ENCODE data around the gene METRN. TPM values are rescaled to one million over a fixed set of nuclear protein-coding genes. Genes with fewer than 3 reads are reported as not detected.
"Not testable (repeated sequence)": the region's sequence is repeated elsewhere in the genome, so short reads cannot be mapped to it uniquely, and the experiment has no call there.

METRN gene
- total RNA-seq, 1 donor from 2014 or later = 18.3 TPM

DNA sequence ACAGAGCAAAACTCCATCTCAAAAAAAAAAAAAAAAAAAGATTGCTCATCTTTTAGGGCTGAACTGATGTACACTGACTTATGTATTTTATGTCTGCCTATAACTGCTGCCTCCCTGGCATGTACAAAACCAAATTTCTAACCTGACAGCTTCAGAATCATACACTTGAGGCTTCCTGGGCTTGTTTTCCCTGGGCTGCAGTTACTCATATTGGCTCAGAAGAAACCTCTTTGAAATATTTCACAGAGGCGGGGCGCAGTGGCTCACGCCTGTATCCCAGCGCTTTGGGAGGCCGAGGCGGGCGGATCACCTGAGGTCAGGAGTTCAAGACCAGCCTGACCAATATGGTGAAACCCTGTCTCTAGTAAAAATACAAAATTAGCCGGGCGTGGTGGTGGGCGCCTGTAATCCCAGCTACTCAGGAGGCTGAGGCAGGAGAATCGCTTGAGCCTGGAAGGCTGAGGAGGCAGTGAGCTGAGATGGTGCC, 39.2 kb downstream of the METRN start:
- not testable (repeated sequence) for H3K36me3 ChIP-seq (ENCODE audit: control insufficient read depth in 3 of 3, insufficient read depth in 3 of 3, low read length in 3 of 3); H3K9me3 ChIP-seq (ENCODE audit: control insufficient read depth in 3 of 3, low read length in 3 of 3); H3K4me3 ChIP-seq (ENCODE audit: low read length in 3 of 3); H3K4me1 ChIP-seq (ENCODE audit: control insufficient read depth in 3 of 3, insufficient read depth in 3 of 3, low read length in 3 of 3); H3K27ac ChIP-seq (ENCODE audit: low read depth, low read length); H3K9ac ChIP-seq (ENCODE audit: low read depth in 1 of 3, low read length in 3 of 3)
- peaks cover 20 to 33% (median 29%) of the 10 kb centered on the region in 3 donors for H3K27me3 ChIP-seq (ENCODE audit: control insufficient read depth in 3 of 3, insufficient read depth in 3 of 3, low read length in 3 of 3)

DNA sequence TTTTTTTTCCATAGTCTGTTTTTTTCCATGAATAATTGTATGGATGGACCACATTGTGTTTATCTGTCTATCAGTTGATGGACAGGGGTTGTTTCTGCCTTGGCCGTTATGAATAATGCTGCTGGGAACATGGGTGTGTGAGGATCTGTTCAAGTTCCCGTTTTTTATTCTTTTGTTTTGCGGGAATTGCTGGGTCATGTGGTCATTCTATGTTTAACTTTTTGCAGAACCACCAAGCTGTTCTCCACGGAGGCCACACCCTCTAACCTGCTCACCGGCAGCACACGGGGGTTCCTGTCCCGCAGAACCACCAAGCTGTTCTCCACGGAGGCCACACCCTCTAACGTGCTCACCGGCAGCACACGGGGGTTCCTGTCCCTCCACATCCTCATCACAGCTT, 39.7 kb downstream of the METRN start:
- no peak overlapping the region for H3K9ac ChIP-seq (ENCODE audit: low read depth in 1 of 3, low read length in 3 of 3)
- H3K4me3 ChIP-seq (ENCODE audit: low read length in 3 of 3) = no peak overlapping the region
- peaks cover 0 to 4% (median 0%) of the 10 kb centered on the region in 3 donors for H3K4me1 ChIP-seq (ENCODE audit: control insufficient read depth in 3 of 3, insufficient read depth in 3 of 3, low read length in 3 of 3)
- H3K36me3 ChIP-seq (ENCODE audit: control insufficient read depth in 3 of 3, insufficient read depth in 3 of 3, low read length in 3 of 3) = no peaks in the 10 kb centered on the region
- H3K27ac ChIP-seq (ENCODE audit: low read depth, low read length) = no peak overlapping the region
- no peaks in the 10 kb centered on the region for H3K9me3 ChIP-seq (ENCODE audit: control insufficient read depth in 3 of 3, low read length in 3 of 3)
- peaks cover 20 to 33% (median 29%) of the 10 kb centered on the region in 3 donors for H3K27me3 ChIP-seq (ENCODE audit: control insufficient read depth in 3 of 3, insufficient read depth in 3 of 3, low read length in 3 of 3)

DNA sequence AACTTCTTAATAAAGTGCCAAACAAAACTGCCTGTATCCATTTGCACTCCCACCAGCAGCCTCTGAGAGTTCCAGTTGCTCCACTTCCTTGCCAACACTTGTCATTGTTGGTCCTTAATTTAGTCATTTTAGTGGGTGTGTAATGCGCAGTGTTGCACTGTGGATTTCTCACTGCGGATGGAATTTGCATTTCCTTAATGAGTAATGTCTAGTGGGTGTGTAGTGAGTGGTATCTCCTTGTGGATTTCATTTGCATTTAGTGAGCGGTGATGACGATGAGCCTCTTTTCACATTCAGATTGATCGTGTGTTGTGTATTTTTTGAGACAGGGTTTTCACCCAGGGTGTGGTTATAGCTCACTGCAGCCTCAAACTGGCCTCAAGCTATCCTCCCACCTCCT, 41.5 kb downstream of the METRN start:
- Histone ChIP-seq H3K27ac (ENCODE audit: low read depth, low read length) (no peak overlapping the region), H3K4me3 (ENCODE audit: low read length in 3 of 3) (no peak overlapping the region), H3K36me3 (ENCODE audit: control insufficient read depth in 3 of 3, insufficient read depth in 3 of 3, low read length in 3 of 3) (no peaks in the 10 kb centered on the region), H3K4me1 (ENCODE audit: control insufficient read depth in 3 of 3, insufficient read depth in 3 of 3, low read length in 3 of 3) (peaks cover 0 to 4% (median 0%) of the 10 kb centered on the region in 3 donors), H3K9ac (ENCODE audit: low read depth in 1 of 3, low read length in 3 of 3) (no peak overlapping the region), H3K27me3 (ENCODE audit: control insufficient read depth in 3 of 3, insufficient read depth in 3 of 3, low read length in 3 of 3) (peaks cover 23 to 29% (median 25%) of the 10 kb centered on the region in 3 donors), H3K9me3 (ENCODE audit: control insufficient read depth in 3 of 3, low read length in 3 of 3) (no peaks in the 10 kb centered on the region)

DNA sequence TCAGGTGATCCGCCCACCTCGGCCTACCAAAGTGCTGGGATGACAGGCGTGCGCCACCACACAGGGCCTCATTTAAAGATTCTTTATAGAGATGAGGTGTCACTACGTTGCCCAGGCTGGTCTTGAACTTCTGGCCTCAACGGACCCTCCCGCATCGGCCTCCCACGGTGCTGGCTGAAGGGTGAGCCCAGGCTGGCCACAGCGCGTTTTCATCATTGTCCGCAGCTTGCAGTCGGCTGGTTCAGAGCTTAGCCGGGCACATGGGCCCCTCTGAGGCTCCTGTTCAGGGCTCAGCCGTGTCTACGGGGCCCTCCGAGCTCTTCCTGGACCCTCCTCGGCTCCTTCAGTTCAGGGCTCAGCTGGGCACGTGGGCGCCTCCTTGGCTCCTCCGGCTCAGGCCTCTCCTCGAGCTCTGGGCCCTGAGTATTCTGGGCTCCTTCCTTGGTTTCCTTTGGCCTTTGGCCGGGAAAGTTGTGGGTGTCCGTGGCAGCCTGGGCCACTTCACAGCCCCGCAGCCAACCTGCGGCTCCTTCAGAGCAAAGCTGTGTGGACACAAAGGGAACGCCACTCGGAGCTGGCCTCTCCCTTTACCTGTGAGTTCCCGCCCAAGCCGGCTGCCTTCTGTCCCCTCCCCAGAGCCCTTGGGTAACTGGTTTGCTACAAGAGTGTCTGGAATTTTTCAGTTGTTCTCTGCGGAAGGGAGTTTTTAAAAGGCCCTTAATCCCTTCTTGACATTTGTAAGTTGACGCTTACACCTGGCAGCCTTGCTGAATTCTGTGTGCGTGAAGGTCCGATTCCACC, 44.4 kb downstream of the METRN start:
- Histone ChIP-seq H3K4me3 (ENCODE audit: low read length in 3 of 3) (no peak overlapping the region), H3K9ac (ENCODE audit: low read depth in 1 of 3, low read length in 3 of 3) (no peak overlapping the region), H3K27ac (ENCODE audit: low read depth, low read length) (no peak overlapping the region)

DNA sequence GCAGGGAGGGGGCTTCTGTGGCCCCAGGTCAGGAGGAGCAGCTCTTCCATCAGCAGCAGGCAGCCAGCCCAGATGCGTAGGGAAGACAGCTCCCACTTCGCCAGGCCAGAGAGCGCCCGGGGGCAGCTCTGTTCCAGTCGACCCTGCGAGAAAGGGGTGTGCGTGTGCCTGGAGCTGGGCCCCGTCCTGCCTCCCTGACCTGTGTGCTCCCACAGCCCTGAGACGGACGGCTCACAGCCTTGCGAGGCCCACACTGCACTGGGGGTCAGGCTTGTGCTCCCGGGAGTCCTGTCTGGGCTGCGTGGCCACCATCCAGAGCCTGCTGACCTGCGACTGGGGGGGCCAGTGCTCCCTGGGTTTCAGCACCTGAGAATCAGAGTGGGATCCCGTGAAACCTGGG, 45.1 kb downstream of the METRN start:
- H3K4me1 ChIP-seq (ENCODE audit: control insufficient read depth in 3 of 3, insufficient read depth in 3 of 3, low read length in 3 of 3) = no peaks in the 10 kb centered on the region
- H3K27ac ChIP-seq (ENCODE audit: low read depth, low read length) = no peak overlapping the region
- H3K27me3 ChIP-seq (ENCODE audit: control insufficient read depth in 3 of 3, insufficient read depth in 3 of 3, low read length in 3 of 3) = peaks cover 4 to 30% (median 22%) of the 10 kb centered on the region in 3 donors
- H3K9ac ChIP-seq (ENCODE audit: low read depth in 1 of 3, low read length in 3 of 3) = no peak overlapping the region
- H3K9me3 ChIP-seq (ENCODE audit: control insufficient read depth in 3 of 3, low read length in 3 of 3) = no peaks in the 10 kb centered on the region
- H3K4me3 ChIP-seq (ENCODE audit: low read length in 3 of 3) = no peak overlapping the region
- H3K36me3 ChIP-seq (ENCODE audit: control insufficient read depth in 3 of 3, insufficient read depth in 3 of 3, low read length in 3 of 3) = no peaks in the 10 kb centered on the region

More for the DNA sequence above, 44.4 kb downstream of the METRN start:
- Histone ChIP-seq H3K36me3 (ENCODE audit: control insufficient read depth in 3 of 3, insufficient read depth in 3 of 3, low read length in 3 of 3) (no peaks in the 10 kb centered on the region), H3K27me3 (ENCODE audit: control insufficient read depth in 3 of 3, insufficient read depth in 3 of 3, low read length in 3 of 3) (peaks cover 4 to 29% (median 22%) of the 10 kb centered on the region in 3 donors), H3K4me1 (ENCODE audit: control insufficient read depth in 3 of 3, insufficient read depth in 3 of 3, low read length in 3 of 3) (no peaks in the 10 kb centered on the region), H3K9me3 (ENCODE audit: control insufficient read depth in 3 of 3, low read length in 3 of 3) (no peaks in the 10 kb centered on the region)

DNA sequence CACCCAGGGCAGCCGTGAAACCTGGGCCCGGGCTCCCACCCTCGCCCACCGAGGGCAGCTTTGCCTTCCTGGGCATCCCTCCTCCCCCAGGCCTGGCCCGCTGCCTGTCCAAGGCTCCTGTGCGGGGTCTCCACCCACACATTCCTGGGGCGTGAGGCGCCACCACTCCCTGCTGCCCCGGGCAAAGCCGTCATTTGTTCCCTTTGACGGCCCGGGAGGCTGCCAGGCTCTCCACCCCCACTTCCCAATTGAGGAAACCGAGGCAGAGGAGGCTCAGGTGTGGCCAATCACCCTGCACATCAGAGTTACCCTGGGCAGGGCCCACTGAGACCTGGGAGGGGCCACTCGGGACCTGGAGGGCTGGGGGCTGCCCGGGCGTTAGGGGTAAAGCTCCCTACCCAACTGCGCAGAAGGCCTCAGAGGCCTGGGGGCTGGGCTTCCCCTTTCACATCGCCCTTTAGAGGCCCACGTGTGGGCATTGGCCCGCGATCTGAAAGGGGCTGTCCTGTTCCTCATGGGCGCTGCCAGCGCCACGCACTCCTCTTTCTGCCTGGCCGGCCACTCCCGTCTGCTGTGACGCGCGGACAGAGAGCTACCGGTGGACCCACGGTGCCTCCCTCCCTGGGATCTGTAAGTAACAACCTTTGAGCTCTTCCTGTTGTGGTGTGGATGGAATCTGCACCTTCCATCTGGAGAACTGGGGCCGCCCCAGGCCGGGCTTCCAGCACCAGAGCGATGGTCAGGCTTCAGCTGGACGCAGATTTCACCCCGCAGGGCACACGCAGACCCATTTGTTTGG, 45.8 kb downstream of the METRN start, which contains the start of gene MSLN:
Gene MSLN (plus strand): TSS at position 190 of the 799 bp plus-strand sequence. CDS start 1,947 bp downstream, outside the sequence.
- Histone ChIP-seq H3K36me3 (ENCODE audit: control insufficient read depth in 3 of 3, insufficient read depth in 3 of 3, low read length in 3 of 3) (no peaks in the 10 kb centered on the region), H3K4me1 (ENCODE audit: control insufficient read depth in 3 of 3, insufficient read depth in 3 of 3, low read length in 3 of 3) (no peaks in the 10 kb centered on the region), H3K4me3 (ENCODE audit: low read length in 3 of 3) (no peak within 1 kb of the TSS), H3K27me3 (ENCODE audit: control insufficient read depth in 3 of 3, insufficient read depth in 3 of 3, low read length in 3 of 3) (peaks cover 4 to 32% (median 25%) of the 10 kb centered on the region in 3 donors), H3K9ac (ENCODE audit: low read depth in 1 of 3, low read length in 3 of 3) (no peak within 1 kb of the TSS), H3K27ac (ENCODE audit: low read depth, low read length) (no peak within 1 kb of the TSS), H3K9me3 (ENCODE audit: control insufficient read depth in 3 of 3, low read length in 3 of 3) (no peaks in the 10 kb centered on the region)

DNA sequence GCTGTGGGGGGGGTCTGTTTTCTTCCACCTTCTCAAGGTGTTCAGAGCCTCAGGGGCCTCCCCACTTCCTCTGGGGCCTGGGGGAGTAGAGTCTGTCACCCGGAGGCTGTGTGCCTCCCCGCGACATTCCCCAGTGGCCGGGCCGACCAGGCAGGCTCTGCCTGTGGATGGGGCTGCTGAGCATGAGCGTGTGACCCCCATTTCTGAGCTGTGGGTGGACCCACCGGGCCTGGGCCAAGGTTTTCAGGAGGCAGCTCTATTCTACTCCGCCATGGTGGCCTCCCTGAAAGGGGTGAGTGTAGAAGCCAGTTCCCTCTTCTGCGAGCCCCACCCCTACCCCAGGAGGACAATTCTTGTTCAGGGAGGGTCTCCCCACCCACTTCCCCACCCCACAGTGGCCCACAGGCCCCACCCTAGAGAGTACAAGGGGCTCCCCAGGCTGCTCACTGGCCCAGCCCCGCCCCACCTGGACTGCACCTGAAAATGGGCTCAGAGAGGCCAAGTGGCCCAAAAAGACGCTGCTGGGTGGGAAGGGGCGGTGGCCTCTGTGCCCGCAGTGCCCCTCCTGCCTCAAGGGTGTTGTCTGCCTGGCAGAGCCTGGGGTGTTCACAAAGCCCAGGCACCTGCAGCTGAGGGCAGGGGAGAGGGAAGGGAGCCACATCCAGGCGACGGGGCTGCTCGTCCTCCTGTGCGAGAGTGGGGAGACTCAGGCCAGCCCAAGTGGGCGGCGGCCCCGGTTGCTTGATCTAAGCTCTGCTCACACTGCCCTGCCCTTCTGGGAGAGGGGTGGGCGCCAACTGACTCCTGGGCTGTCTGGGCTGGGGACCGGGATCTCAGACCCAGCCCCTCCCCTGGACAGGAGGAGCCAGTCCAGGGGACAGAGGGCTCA, 47.0 kb downstream of the METRN start:
- Histone ChIP-seq H3K27me3 (ENCODE audit: control insufficient read depth in 3 of 3, insufficient read depth in 3 of 3, low read length in 3 of 3) (peaks cover 4 to 31% (median 28%) of the 10 kb centered on the region in 3 donors), H3K4me1 (ENCODE audit: control insufficient read depth in 3 of 3, insufficient read depth in 3 of 3, low read length in 3 of 3) (no peaks in the 10 kb centered on the region), H3K36me3 (ENCODE audit: control insufficient read depth in 3 of 3, insufficient read depth in 3 of 3, low read length in 3 of 3) (no peaks in the 10 kb centered on the region), H3K9me3 (ENCODE audit: control insufficient read depth in 3 of 3, low read length in 3 of 3) (no peaks in the 10 kb centered on the region), H3K9ac (ENCODE audit: low read depth in 1 of 3, low read length in 3 of 3) (no peak overlapping the region), H3K4me3 (ENCODE audit: low read length in 3 of 3) (no peak overlapping the region), H3K27ac (ENCODE audit: low read depth, low read length) (no peak overlapping the region)

DNA sequence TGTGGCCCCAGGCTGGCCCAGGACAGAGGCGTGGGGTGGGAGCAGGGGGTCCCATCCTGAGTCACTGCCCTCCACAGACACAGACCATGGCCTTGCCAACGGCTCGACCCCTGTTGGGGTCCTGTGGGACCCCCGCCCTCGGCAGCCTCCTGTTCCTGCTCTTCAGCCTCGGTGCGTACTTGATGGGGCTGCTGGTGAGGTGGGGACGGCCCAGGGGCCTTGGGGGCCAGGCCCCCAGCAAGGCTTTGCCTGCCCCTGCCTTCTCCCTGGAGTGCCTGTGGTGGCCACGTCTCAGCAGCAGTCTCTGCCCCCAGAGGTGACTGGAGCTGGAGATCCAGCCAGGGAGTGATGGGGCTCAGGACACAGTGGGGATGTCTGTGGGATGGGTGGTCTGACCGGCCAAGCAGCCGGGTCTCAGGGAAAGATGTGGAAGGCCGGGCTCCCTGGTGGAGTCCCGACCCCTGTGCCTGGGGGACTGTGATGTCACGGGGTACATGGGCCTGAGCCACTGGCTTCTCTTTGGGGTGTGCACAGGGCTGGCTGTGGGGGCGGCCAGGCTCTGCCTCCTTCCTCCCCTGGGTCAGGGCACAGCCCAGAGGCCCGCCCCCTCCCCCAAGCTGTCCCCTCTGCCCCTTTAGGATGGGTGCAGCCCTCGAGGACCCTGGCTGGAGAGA, 47.8 kb downstream of the METRN start:
- peaks cover 5 to 31% (median 28%) of the 10 kb centered on the region in 3 donors for H3K27me3 ChIP-seq (ENCODE audit: control insufficient read depth in 3 of 3, insufficient read depth in 3 of 3, low read length in 3 of 3)
- no peak overlapping the region for H3K4me3 ChIP-seq (ENCODE audit: low read length in 3 of 3)
- no peaks in the 10 kb centered on the region for H3K36me3 ChIP-seq (ENCODE audit: control insufficient read depth in 3 of 3, insufficient read depth in 3 of 3, low read length in 3 of 3)
- H3K9ac ChIP-seq (ENCODE audit: low read depth in 1 of 3, low read length in 3 of 3) = no peak overlapping the region
- H3K4me1 ChIP-seq (ENCODE audit: control insufficient read depth in 3 of 3, insufficient read depth in 3 of 3, low read length in 3 of 3) = no peaks in the 10 kb centered on the region
- H3K9me3 ChIP-seq (ENCODE audit: control insufficient read depth in 3 of 3, low read length in 3 of 3) = no peaks in the 10 kb centered on the region
- H3K27ac ChIP-seq (ENCODE audit: low read depth, low read length) = no peak overlapping the region

All from skeletal muscle tissue (tissue), 4 donors.